ENCODE measurements around the gene CYFIP1.

GRCh38 chr15:22819651-22820050 is 160.5 kb downstream of the CYFIP1 start:
- TF ChIP-seq POLR2A (IDR thresholded peaks at IDR 0.05; ENCODE audit: low read depth, low read length) = no peak
- TF ChIP-seq TAF1 (IDR thresholded peaks at IDR 0.05; ENCODE audit: borderline replicate concordance, low read depth, low read length) = no peak
- TF ChIP-seq POLR2AphosphoS5 (IDR thresholded peaks at IDR 0.05; ENCODE audit: low read depth, low read length) = no peak
